Fibroblast of upper back skin (primary cell): ENCODE measurements around the gene APP.
"Not testable (repeated sequence)": the region's sequence is repeated elsewhere in the genome, so short reads cannot be mapped to it uniquely, and the experiment has no call there.

Experiments used
- DNase-seq: peaks from one replicate; pipeline ENCODE4 v3.0.0-alpha.2; 2013

Gene APP

GRCh38 chr21:26162081-26162480, 8.5 kb downstream of the APP start:
- DNase-seq = no peak

- no peak for DNase-seq
Observed at GRCh38 chr21:26159869-26160268, 10.7 kb downstream of the APP start.

GRCh38 chr21:26157801-26158200, 12.8 kb downstream of the APP start:
- no peak for DNase-seq

- peak; percentile 22 for DNase-seq
Observed at GRCh38 chr21:26154753-26155152, 15.8 kb downstream of the APP start.

DNA sequence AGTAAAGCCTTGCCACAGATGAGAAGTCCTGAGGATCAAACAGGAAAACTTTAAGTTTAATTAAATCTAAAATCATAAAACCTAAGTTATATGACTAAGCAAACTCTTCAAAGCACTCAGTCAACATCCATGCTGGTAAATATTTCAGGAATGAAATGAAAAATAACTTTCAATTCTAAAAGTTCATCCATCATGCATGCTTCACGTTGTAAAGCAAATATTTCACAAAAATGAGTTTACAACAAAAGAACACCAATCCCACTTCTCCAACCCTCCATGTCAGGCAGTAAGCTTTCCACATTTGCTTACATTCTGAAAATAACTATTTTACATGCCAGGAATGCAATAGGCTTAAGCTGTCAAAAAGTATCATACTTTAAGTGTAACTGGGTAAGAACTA, 16.8 kb downstream of the APP start:
- DNase-seq = peak; percentile 48

- DNase-seq = peak; percentile 75
Observed at GRCh38 chr21:26148840-26149354, 21.7 kb downstream of the APP start.

DNA sequence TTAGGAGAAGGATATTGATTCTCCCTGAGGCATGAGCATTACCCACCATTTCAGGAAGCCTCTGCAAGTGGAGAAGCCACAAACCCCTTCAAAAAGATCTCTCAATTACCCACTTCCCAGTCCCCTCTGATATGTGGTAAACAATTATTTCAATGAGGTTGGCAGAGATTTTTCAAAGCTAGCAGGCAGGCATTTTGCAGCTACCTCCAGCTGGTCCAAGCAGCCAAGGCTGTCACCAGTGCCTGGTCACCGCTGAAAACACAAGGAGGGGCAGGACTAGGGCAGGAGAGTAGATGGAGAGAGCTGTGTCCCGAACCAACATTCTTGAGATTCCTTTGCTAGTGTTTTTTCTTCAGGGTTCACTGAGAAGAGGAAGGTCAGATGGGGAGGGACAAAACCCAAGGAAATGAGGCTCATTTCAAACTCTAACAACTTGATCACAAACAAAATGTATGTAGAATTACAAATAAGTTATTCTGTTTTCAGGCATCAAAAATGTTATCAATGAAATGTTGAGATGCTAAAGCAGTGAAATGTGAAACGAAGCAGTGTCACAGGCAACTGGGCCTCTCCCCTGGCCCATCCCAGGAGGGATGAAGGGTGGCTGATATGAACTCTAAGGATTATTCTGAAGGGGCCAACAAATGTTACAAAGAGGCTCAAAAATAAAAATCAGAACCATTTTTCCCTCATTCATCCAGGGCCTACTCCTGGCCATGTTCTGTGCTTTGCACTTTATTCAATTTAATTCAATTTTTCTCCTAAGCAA, 22.3 kb downstream of the APP start:
- DNase-seq = peak; percentile 52

GRCh38 chr21:26147535-26147934, 23.0 kb downstream of the APP start:
- DNase-seq = no peak

GRCh38 chr21:26146681-26147080, 23.9 kb downstream of the APP start:
- no peak for DNase-seq

DNA sequence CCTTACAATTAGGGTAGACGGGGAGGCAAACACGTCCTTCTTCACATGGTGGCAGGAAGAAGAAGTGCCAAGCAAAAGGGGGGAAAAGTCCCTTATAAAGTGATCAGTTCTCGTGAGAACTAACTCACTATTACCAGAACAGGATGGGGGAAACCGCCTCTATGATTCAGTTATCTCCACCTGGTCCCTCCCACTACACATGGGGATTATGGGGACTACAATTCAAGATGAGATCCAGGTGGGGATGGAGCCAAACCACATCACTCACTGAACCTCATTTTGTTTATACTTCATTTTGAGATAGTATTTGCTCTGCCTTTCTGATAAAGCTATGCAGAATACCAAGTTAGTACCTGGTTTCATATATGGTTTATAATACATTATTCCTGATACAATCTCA, 26.5 kb downstream of the APP start:
- no peak for DNase-seq

GRCh38 chr21:26142363-26142762, 28.2 kb downstream of the APP start:
- no peak for DNase-seq

- no peak for DNase-seq
Observed at GRCh38 chr21:26140926-26141325, 29.6 kb downstream of the APP start.

- DNase-seq = peak; percentile 61
Observed at GRCh38 chr21:26140164-26140579, 30.4 kb downstream of the APP start.

GRCh38 chr21:26138615-26139257, 31.8 kb downstream of the APP start:
- no peak for DNase-seq

- DNase-seq = no peak
Observed at GRCh38 chr21:26137379-26138060, 33.0 kb downstream of the APP start.

DNA sequence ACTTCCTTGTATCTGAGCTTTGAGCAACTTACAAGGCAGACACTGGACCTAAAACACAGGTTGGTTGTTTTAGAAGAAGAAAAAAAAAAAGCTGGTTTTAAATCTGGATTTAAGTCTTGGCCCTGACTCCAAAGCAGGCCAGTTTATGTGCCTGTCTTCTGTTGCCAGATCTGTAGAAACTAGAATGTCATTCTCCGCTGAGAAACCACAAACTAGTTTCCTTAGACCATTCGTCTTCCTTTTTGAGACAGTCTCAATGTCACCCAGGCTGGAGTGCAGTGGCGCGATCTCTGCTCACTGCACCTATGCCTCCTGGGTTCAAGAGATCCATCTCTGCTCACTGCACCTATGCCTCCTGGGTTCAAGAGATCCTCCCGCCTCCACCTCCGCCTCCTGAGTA, 33.9 kb downstream of the APP start:
- DNase-seq = no peak

GRCh38 chr21:26135520-26135919, 35.0 kb downstream of the APP start:
- no peak for DNase-seq

GRCh38 chr21:26131554-26131953, 39.0 kb downstream of the APP start:
- no peak for DNase-seq

DNA sequence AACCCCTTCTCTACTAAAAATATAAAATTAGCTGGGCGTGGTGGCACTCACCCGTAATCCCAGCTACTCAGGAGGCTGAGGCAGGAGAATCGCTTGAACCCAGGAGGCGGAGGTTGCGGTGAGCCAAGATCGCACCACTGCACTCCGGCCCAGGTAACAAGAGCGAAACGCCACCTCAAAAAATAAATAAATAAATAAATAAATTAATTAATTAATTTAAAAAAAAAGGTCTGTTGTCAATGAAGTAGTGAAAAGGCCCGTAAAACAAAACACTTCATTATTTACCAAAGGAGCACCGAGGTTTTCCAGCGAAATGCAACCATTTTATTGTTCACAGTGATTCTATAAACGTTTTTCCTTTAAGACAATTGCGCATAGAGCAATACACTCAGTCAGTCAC, 39.5 kb downstream of the APP start:
- DNase-seq = not testable (repeated sequence)

- peak; percentile 56 for DNase-seq
Observed at GRCh38 chr21:26130249-26130881, 40.2 kb downstream of the APP start.

- peak; percentile 52 for DNase-seq
Observed at GRCh38 chr21:26127918-26128317, 42.7 kb downstream of the APP start.

DNA sequence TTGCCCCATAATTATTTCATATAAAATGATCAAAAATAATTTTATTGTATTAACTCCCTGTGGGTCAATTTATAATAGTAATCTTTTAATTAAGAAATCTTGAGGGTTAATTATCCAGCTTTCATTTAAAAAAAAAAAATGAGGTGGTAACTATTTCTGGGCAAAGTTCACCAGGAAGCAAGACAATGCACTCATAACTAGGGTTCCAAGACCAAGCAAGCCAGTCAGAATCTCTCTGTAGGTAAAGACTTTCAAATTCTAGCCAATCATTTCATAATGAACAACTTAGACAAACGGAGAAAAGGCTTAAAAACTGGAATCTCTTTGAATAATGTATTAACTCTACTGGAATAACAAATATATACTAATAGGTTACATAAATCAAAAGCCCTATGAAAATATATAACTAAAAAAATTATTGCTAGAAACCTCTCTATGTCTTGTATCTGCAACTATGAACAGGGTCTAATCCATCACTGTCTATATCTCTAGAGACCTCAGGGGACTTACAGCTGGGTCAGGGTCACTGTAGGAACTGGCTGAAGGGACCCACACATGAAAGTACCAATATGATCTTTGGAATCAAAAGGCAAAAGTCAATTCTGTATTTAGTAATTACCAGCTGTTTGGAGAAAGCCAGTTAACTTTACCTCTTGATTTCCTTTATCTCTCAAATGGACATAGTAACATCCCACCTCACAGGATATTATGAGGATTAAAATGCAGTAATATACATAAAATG, 43.3 kb downstream of the APP start:
- DNase-seq = no peak

DNA sequence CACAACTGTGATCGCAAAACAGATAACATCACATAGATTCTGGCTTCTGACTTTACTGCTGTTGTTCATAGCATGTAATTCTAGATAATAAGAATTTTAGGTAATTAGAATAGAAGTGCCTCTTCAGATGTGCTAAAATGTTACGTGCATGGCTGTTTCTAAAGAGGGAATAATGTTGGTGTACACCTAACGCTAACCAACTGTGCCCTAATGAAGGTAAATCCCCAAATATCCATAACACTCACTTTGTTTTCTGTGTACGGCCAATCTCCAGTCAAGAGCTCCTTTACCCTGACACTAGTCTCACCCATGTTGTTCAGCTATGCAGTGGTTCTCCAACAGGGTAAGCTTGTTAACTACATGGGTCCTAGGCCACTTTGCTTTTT, 44.4 kb downstream of the APP start:
- DNase-seq = no peak
